DOHH2 (cell line): Measurements from ENCODE around the gene KCNA4.

ENCODE experiments used
- EZH2phosphoT487 ChIP-seq: fragments of 200-600 bp; sonication (generic); IDR thresholded peaks from 2 replicates; pipeline ENCODE4 v1.6.1; 2017; ENCODE audit warnings: borderline replicate concordance, mild to moderate bottlenecking, antibody characterized with exemption, low read length, moderate library complexity, mixed read lengths
- TF ChIP-seq, protein P1 (sequence below): fragments of 200-600 bp; sonication (generic); IDR thresholded peaks from one replicate; pipeline ENCODE4 v1.5.1; 2014; ENCODE audit warnings: antibody characterized with exemption, mild to moderate bottlenecking, low read depth, low read length; ENCODE audit not compliant: poor library complexity, severe bottlenecking

DNA sequence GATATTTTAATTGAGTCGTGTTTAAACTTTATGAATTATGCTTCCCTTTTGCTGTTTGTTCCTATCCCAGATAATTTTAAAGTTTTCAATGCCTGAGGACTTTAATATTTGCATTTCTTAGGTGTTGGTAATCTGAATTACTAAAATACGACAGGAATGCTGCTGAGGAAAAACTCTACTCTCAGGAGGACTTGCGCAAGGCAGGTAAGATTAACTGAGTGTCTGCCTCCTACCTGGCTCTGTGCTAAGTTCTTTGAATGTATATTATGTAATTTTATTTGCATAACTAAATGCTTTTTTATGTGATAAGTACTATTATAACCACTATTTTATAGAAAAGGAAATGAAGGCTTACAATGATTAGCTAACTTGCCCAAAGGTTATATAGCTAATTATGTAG lies 2.7 kb upstream of the KCNA4 start:
- TF ChIP-seq, protein P1, sequence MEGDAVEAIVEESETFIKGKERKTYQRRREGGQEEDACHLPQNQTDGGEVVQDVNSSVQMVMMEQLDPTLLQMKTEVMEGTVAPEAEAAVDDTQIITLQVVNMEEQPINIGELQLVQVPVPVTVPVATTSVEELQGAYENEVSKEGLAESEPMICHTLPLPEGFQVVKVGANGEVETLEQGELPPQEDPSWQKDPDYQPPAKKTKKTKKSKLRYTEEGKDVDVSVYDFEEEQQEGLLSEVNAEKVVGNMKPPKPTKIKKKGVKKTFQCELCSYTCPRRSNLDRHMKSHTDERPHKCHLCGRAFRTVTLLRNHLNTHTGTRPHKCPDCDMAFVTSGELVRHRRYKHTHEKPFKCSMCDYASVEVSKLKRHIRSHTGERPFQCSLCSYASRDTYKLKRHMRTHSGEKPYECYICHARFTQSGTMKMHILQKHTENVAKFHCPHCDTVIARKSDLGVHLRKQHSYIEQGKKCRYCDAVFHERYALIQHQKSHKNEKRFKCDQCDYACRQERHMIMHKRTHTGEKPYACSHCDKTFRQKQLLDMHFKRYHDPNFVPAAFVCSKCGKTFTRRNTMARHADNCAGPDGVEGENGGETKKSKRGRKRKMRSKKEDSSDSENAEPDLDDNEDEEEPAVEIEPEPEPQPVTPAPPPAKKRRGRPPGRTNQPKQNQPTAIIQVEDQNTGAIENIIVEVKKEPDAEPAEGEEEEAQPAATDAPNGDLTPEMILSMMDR = no peak
- no peak for TF ChIP-seq EZH2phosphoT487
